KMS-11 (cell line): Measurements from ENCODE around the gene KCTD2.

Source experiments
- H2AFZ ChIP-seq: fragments of 200-600 bp; sonication (generic); 2 replicates; pipeline ENCODE4 v1.6.1; 2016; ENCODE audit warnings: antibody characterized with exemption, mixed run types, low read depth
- H3K27ac ChIP-seq: fragments of 200-600 bp; sonication (generic); 2 replicates; pipeline ENCODE4 v1.6.1; 2016; ENCODE audit warnings: mild to moderate bottlenecking, mixed run types
- H3K27me3 ChIP-seq: fragments of 200-600 bp; sonication (generic); 2 replicates; pipeline ENCODE4 v1.6.1; 2017; ENCODE audit warnings: mild to moderate bottlenecking, low read depth, mixed run types, moderate library complexity; ENCODE audit not compliant: insufficient read depth
- H3K36me3 ChIP-seq: fragments of 200-600 bp; sonication (generic); 2 replicates; pipeline ENCODE4 v1.6.1; 2017; ENCODE audit warnings: mild to moderate bottlenecking, mixed run types; ENCODE audit not compliant: insufficient read depth
- H3K4me1 ChIP-seq: fragments of 200-600 bp; sonication (generic); 2 replicates; pipeline ENCODE4 v1.6.1; 2016; ENCODE audit warnings: mild to moderate bottlenecking, low read depth, mixed run types; ENCODE audit not compliant: poor library complexity, severe bottlenecking
- H3K4me2 ChIP-seq: fragments of 200-600 bp; sonication (generic); 2 replicates; pipeline ENCODE4 v1.7.0; 2016; ENCODE audit warnings: mild to moderate bottlenecking, mixed run types
- H3K4me3 ChIP-seq: fragments of 200-600 bp; sonication (generic); IDR thresholded peaks from 2 replicates; pipeline ENCODE4 v1.6.1; 2017; ENCODE audit warnings: low read depth, low read length, mixed read lengths; ENCODE audit not compliant: insufficient read depth
- H3K79me2 ChIP-seq: fragments of 200-600 bp; sonication (generic); 2 replicates; pipeline ENCODE4 v1.6.1; 2016; ENCODE audit warnings: low read depth, mixed run types; ENCODE audit not compliant: insufficient read depth
- H3K9ac ChIP-seq: fragments of 200-600 bp; sonication (generic); 2 replicates; pipeline ENCODE4 v1.6.1; 2016; ENCODE audit warnings: mild to moderate bottlenecking, mixed run types
- H4K20me1 ChIP-seq: fragments of 200-600 bp; sonication (generic); 2 replicates; pipeline ENCODE4 v1.6.1; 2016; ENCODE audit warnings: mild to moderate bottlenecking, mixed run types; ENCODE audit not compliant: insufficient read depth
- CTCF ChIP-seq: fragments of 200-600 bp; sonication (generic); conservative IDR thresholded peaks from 2 replicates; pipeline ENCODE4 v1.6.1; 2017; ENCODE audit warnings: low read depth, mild to moderate bottlenecking, antibody characterized with exemption, low read length, moderate library complexity, mixed read lengths

Gene KCTD2

GRCh38 chr17:75091855-75092327 lies 44.9 kb downstream of the KCTD2 start:
- no peak overlapping the region for H3K27ac ChIP-seq
- no peak overlapping the region for H3K4me3 ChIP-seq
- H3K9ac ChIP-seq: no peak overlapping the region
- TF ChIP-seq CTCF: no peak
- no peaks in the 10 kb centered on the region for H3K27me3 ChIP-seq
- no peaks in the 10 kb centered on the region for H3K79me2 ChIP-seq
- H2AFZ ChIP-seq: no peak overlapping the region
- no peaks in the 10 kb centered on the region for H3K36me3 ChIP-seq
- H4K20me1 ChIP-seq: no peaks in the 10 kb centered on the region
- no peaks in the 10 kb centered on the region for H3K4me1 ChIP-seq
- H3K4me2 ChIP-seq: no peak overlapping the region

GRCh38 chr17:75093548-75094158 lies 46.6 kb downstream of the KCTD2 start:
- H3K9ac ChIP-seq: no peak overlapping the region
- no peaks in the 10 kb centered on the region for H3K4me1 ChIP-seq
- H4K20me1 ChIP-seq: no peaks in the 10 kb centered on the region
- no peaks in the 10 kb centered on the region; the same call in 1 of the 2 replicates for H3K27me3 ChIP-seq
- no peaks in the 10 kb centered on the region for H3K36me3 ChIP-seq
- no peak overlapping the region for H3K4me2 ChIP-seq
- H3K27ac ChIP-seq: no peak overlapping the region
- no peak overlapping the region for H3K4me3 ChIP-seq
- no peak overlapping the region for H2AFZ ChIP-seq
- no peak for TF ChIP-seq CTCF
- no peaks in the 10 kb centered on the region for H3K79me2 ChIP-seq

GRCh38 chr17:75094871-75095399 lies 47.9 kb downstream of the KCTD2 start:
- TF ChIP-seq CTCF: no peak
- no peaks in the 10 kb centered on the region; the same call in 1 of the 2 replicates for H3K27me3 ChIP-seq
- H3K4me3 ChIP-seq: no peak overlapping the region
- H3K4me2 ChIP-seq: no peak overlapping the region
- H4K20me1 ChIP-seq: no peaks in the 10 kb centered on the region
- no peaks in the 10 kb centered on the region for H3K79me2 ChIP-seq
- H3K9ac ChIP-seq: no peak overlapping the region
- H3K4me1 ChIP-seq: no peaks in the 10 kb centered on the region
- no peak overlapping the region for H3K27ac ChIP-seq
- no peak overlapping the region for H2AFZ ChIP-seq
- no peaks in the 10 kb centered on the region for H3K36me3 ChIP-seq

GRCh38 chr17:75096082-75096625 lies 49.1 kb downstream of the KCTD2 start:
- H3K27me3 ChIP-seq: no peaks in the 10 kb centered on the region; the same call in 1 of the 2 replicates
- H3K9ac ChIP-seq: no peak overlapping the region
- no peaks in the 10 kb centered on the region for H3K4me1 ChIP-seq
- no peak overlapping the region for H2AFZ ChIP-seq
- no peak for TF ChIP-seq CTCF
- no peaks in the 10 kb centered on the region for H3K36me3 ChIP-seq
- no peak overlapping the region for H3K27ac ChIP-seq
- H3K79me2 ChIP-seq: no peaks in the 10 kb centered on the region
- no peak overlapping the region for H3K4me3 ChIP-seq
- no peak overlapping the region for H3K4me2 ChIP-seq
- H4K20me1 ChIP-seq: no peaks in the 10 kb centered on the region
